ENCODE data around the gene CRIP2. TPM values are rescaled to one million over a fixed set of nuclear protein-coding genes. Genes with fewer than 3 reads are reported as not detected.

Gene CRIP2
- total RNA-seq, 1 donor from 2014 or later = 13.2 TPM

DNA sequence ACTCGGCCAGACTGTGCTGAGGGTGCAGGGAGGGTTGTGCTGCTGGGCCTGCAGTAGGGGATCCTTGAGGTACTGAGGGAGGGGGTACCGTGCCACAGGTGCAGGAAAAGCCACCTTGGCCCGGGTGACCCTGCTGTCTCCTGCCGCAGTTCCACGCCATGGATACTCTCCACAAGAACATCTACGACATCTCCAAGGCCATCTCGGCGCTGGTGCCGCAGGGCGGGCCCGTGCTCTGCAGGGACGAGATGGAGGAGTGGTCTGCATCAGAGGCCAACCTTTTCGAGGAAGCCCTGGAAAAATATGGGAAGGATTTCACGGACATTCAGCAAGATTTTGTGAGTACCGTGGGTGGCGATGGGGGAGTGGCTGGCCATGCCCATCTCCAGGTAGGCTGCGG, 14.0 kb upstream of the CRIP2 start:
- FAIRE-seq (no peak), DNase-seq (ENCODE audit: low read depth) (no peak)
- TF ChIP-seq, protein P1, sequence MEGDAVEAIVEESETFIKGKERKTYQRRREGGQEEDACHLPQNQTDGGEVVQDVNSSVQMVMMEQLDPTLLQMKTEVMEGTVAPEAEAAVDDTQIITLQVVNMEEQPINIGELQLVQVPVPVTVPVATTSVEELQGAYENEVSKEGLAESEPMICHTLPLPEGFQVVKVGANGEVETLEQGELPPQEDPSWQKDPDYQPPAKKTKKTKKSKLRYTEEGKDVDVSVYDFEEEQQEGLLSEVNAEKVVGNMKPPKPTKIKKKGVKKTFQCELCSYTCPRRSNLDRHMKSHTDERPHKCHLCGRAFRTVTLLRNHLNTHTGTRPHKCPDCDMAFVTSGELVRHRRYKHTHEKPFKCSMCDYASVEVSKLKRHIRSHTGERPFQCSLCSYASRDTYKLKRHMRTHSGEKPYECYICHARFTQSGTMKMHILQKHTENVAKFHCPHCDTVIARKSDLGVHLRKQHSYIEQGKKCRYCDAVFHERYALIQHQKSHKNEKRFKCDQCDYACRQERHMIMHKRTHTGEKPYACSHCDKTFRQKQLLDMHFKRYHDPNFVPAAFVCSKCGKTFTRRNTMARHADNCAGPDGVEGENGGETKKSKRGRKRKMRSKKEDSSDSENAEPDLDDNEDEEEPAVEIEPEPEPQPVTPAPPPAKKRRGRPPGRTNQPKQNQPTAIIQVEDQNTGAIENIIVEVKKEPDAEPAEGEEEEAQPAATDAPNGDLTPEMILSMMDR (IDR thresholded peaks at IDR 0.05; ENCODE audit: insufficient read depth, low read length, severe bottlenecking) = no peak
- H3K4me3 ChIP-seq (ENCODE audit: low read depth, low read length) = no peak overlapping the region
- H3K27me3 ChIP-seq (ENCODE audit: control insufficient read depth, insufficient read depth, low read length) = no peaks in the 10 kb centered on the region
- H3K36me3 ChIP-seq (ENCODE audit: control insufficient read depth, insufficient read depth, low read length) = peaks cover 17% of the 10 kb centered on the region

DNA sequence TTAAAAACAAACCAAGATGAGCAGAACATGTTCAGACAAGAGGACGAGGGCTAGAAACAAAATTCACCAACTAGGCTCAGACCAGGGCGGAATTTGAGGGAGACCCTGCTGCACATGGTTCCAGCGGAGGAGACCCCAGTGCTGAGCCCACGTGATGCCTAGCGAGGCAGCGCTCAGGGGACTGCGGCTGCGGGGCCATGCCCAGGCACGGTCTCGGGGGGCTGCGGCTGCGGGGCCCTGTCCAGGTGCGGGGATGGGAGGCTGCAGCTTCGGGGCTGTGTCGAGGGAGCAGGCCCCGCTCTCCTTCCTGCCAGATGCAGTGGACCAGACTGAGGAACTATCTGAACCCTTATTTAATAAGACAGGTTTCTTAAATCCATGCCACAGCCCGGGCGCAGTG, 12.7 kb upstream of the CRIP2 start:
- no peak for FAIRE-seq
- peaks cover 16% of the 10 kb centered on the region for H3K36me3 ChIP-seq (ENCODE audit: control insufficient read depth, insufficient read depth, low read length)
- H3K4me3 ChIP-seq (ENCODE audit: low read depth, low read length) = no peak overlapping the region
- no peak for DNase-seq (ENCODE audit: low read depth)
- H3K27me3 ChIP-seq (ENCODE audit: control insufficient read depth, insufficient read depth, low read length) = no peaks in the 10 kb centered on the region
- TF ChIP-seq, protein P1 (IDR thresholded peaks at IDR 0.05; ENCODE audit: insufficient read depth, low read length, severe bottlenecking) = no peak

DNA sequence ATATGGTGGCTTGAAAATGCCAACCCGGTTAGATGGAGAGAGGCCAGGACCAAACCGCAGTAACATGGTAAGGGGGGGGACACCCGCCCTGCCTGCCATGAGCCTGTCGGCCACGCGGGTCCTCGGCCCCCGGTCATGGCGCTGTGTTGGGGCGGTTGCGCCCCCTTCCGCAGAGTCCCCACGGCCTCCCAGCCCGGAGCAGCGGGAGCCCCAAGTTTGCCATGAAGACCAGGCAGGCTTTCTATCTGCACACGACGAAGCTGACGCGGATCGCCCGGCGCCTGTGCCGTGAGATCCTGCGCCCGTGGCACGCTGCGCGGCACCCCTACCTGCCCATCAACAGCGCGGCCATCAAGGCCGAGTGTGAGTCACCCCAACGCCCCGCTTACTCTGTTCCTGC, 10.1 kb upstream of the CRIP2 start:
- FAIRE-seq (no peak), DNase-seq (ENCODE audit: low read depth) (no peak)
- Histone ChIP-seq H3K27me3 (ENCODE audit: control insufficient read depth, insufficient read depth, low read length) (no peaks in the 10 kb centered on the region), H3K36me3 (ENCODE audit: control insufficient read depth, insufficient read depth, low read length) (peaks cover 18% of the 10 kb centered on the region), H3K4me3 (ENCODE audit: low read depth, low read length) (no peak overlapping the region)
- TF ChIP-seq, protein P1 (IDR thresholded peaks at IDR 0.05; ENCODE audit: insufficient read depth, low read length, severe bottlenecking) = no peak

DNA sequence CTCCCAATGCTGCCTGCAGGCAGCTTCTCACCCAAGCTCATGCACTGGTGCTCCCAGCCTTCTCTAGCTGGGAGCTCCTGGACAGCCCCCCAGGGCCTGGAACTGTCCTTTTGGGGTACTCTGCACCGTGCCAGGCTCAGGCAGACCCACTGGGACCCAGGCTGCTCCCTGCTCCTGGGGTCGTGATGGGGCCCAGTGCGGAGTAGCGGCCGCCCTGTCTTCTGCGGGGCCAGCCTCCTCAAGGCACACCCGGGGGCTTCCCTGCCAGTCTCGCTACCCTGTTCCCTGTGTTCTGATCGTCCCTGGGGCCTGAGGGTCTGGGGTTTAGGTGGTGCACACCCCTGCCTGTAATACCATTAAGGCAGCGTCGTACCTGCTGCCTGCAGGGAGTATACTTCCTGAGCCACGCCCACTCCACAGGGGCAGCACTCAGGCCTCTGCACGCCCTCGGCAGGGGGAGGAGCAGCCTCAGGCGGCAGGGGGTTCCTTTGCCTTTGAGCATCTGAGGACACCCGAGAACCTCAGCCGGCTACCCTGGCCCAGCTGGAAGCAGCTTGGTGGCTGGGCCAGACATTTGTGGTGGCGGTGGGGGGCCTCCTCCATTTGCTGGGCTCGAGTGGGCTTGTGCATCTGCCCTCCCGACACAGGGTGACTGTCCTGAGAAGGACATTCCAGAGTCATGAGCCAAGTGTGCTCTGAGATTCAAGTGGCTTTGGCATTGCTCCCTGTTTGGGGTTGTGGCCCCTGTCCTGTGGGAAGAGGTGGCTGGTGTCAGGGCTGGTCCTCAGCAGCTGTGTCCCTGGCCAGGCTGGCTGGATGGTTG, 9.2 kb upstream of the CRIP2 start:
- H3K4me3 ChIP-seq (ENCODE audit: low read depth, low read length) = no peak overlapping the region
- FAIRE-seq = no peak
- H3K27me3 ChIP-seq (ENCODE audit: control insufficient read depth, insufficient read depth, low read length) = no peaks in the 10 kb centered on the region
- peaks cover 18% of the 10 kb centered on the region for H3K36me3 ChIP-seq (ENCODE audit: control insufficient read depth, insufficient read depth, low read length)
- no peak for DNase-seq (ENCODE audit: low read depth)
- TF ChIP-seq, protein P1 (IDR thresholded peaks at IDR 0.05; ENCODE audit: insufficient read depth, low read length, severe bottlenecking) = no peak

DNA sequence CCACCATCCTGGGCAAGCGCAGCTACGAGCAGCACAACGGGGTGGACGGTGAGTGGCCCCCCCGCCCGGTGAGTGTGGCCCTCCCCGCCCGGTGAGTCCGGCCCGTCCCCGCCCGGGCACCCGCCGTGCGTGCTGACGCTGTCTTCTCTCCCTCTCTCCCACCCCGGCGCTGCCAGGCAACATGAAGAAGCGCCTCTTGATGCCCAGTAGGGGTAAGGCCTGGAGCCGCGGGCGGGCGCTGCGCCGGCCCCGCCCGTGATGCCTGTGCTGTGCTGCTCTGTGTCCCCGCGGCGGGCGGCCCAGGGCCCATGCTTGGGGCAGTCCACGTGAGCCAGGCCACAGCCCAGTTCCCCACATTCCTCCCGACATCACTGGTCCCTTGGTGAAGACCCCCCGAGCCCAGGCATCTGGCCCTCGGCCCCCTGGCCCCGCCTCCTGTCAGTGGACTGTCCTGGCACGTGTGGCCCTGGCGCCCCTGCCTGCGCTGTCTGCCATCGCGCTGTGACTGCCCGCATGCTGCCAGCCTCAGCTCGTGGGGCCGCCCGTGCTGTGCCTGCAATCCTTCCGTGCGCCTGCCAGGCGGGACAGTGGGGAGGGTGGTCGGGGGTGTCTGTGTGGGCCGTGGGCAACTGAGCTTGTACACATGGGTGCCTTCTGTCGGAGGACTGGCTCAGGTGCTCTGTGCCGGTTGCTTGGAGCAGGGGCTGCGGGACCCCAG, 7.9 kb upstream of the CRIP2 start:
- Histone ChIP-seq H3K4me3 (ENCODE audit: low read depth, low read length) (no peak overlapping the region), H3K36me3 (ENCODE audit: control insufficient read depth, insufficient read depth, low read length) (peaks cover 18% of the 10 kb centered on the region), H3K27me3 (ENCODE audit: control insufficient read depth, insufficient read depth, low read length) (no peaks in the 10 kb centered on the region)
- TF ChIP-seq, protein P1 (IDR thresholded peaks at IDR 0.05; ENCODE audit: insufficient read depth, low read length, severe bottlenecking) = no peak
- no peak for DNase-seq (ENCODE audit: low read depth)
- no peak for FAIRE-seq

Data from bronchial epithelial cell (primary cell).